DOHH2 (cell line): Measurements from ENCODE around the gene UNC5CL.

ENCODE experiments used
- H3F3A ChIP-seq: fragments of 200-600 bp; sonication (generic), shearing (Covaris generic); 2 replicates; pipeline ENCODE4 v1.6.0; 2016; ENCODE audit warnings: antibody characterized with exemption, mild to moderate bottlenecking; ENCODE audit not compliant: control insufficient read depth, insufficient read depth
- H3K27ac ChIP-seq: fragments of 200-600 bp; sonication (generic); 2 replicates; pipeline ENCODE4 v1.5.1; 2014; ENCODE audit warnings: low read depth, mild to moderate bottlenecking, low read length, moderate library complexity
- H3K27me3 ChIP-seq: fragments of 200-600 bp; sonication (generic); 2 replicates; pipeline ENCODE4 v1.6.1; 2014; ENCODE audit warnings: mild to moderate bottlenecking, low read length, mixed read lengths; ENCODE audit not compliant: control insufficient read depth
- H3K36me3 ChIP-seq: fragments of 200-600 bp; sonication (generic); 2 replicates; pipeline ENCODE4 v1.6.1; 2014; ENCODE audit warnings: mild to moderate bottlenecking, low read length, moderate library complexity, mixed read lengths; ENCODE audit not compliant: control insufficient read depth
- H3K4me1 ChIP-seq: fragments of 200-600 bp; sonication (generic); 2 replicates; pipeline ENCODE4 v1.6.1; 2014; ENCODE audit warnings: mild to moderate bottlenecking, low read length, mixed read lengths; ENCODE audit not compliant: control insufficient read depth
- H3K4me2 ChIP-seq: fragments of 200-600 bp; sonication (generic); 2 replicates; pipeline ENCODE4 v1.6.0; 2014; ENCODE audit warnings: mild to moderate bottlenecking, low read length, moderate library complexity
- H3K4me3 ChIP-seq: fragments of 200-600 bp; sonication (generic); 2 replicates; pipeline ENCODE4 v1.5.1; 2014; ENCODE audit warnings: mild to moderate bottlenecking, low read length, mixed read lengths
- H3K79me2 ChIP-seq: fragments of 200-600 bp; sonication (generic); 2 replicates; pipeline ENCODE4 v1.6.1; 2014; ENCODE audit warnings: mild to moderate bottlenecking, low read length, mixed read lengths; ENCODE audit not compliant: control insufficient read depth
- H3K9me2 ChIP-seq: fragments of 200-600 bp; sonication (generic); replicated peaks from 2 replicates; pipeline ENCODE4 v1.6.1; 2014; ENCODE audit warnings: mild to moderate bottlenecking, low read length, mixed read lengths; ENCODE audit not compliant: control insufficient read depth
- H3K9me3 ChIP-seq: fragments of 200-600 bp; sonication (generic); 2 replicates; pipeline ENCODE4 v1.6.1; 2014; ENCODE audit warnings: antibody characterized with exemption, low read length, mixed read lengths; ENCODE audit not compliant: control insufficient read depth, insufficient read depth
- H4K20me1 ChIP-seq: fragments of 200-600 bp; sonication (generic); 2 replicates; pipeline ENCODE4 v1.6.0; 2014; ENCODE audit warnings: low read depth, mild to moderate bottlenecking, antibody characterized with exemption, low read length, moderate library complexity; ENCODE audit not compliant: control insufficient read depth, insufficient read depth
- CTCF ChIP-seq: fragments of 200-600 bp; sonication (generic); IDR thresholded peaks from one replicate; pipeline ENCODE4 v1.5.1; 2014; ENCODE audit warnings: antibody characterized with exemption, mild to moderate bottlenecking, low read depth, low read length; ENCODE audit not compliant: poor library complexity, severe bottlenecking
- EZH2phosphoT487 ChIP-seq: fragments of 200-600 bp; sonication (generic); IDR thresholded peaks from 2 replicates; pipeline ENCODE4 v1.6.1; 2017; ENCODE audit warnings: borderline replicate concordance, mild to moderate bottlenecking, antibody characterized with exemption, low read length, moderate library complexity, mixed read lengths

Gene UNC5CL

GRCh38 chr6:41049521-41049920 is 10.5 kb upstream of the UNC5CL start:
- no peaks in the 10 kb centered on the region for H3K79me2 ChIP-seq
- no peaks in the 10 kb centered on the region for H3F3A ChIP-seq
- H3K9me3 ChIP-seq: no peaks in the 10 kb centered on the region
- no peak overlapping the region for H3K4me3 ChIP-seq
- H3K27me3 ChIP-seq: no peaks in the 10 kb centered on the region
- H3K9me2 ChIP-seq: no peaks in the 10 kb centered on the region
- H3K27ac ChIP-seq: no peak overlapping the region
- H3K4me1 ChIP-seq: peaks cover 16% of the 10 kb centered on the region
- H3K36me3 ChIP-seq: no peaks in the 10 kb centered on the region
- TF ChIP-seq CTCF (no peak), EZH2phosphoT487 (no peak)
- no peaks in the 10 kb centered on the region for H4K20me1 ChIP-seq
- no peak overlapping the region for H3K4me2 ChIP-seq

GRCh38 chr6:41047745-41048732 is 9.0 kb upstream of the UNC5CL start:
- no peaks in the 10 kb centered on the region for H3K9me3 ChIP-seq
- H3K4me2 ChIP-seq: no peak overlapping the region
- no peaks in the 10 kb centered on the region for H3K36me3 ChIP-seq
- no peaks in the 10 kb centered on the region for H4K20me1 ChIP-seq
- no peaks in the 10 kb centered on the region for H3K9me2 ChIP-seq
- TF ChIP-seq EZH2phosphoT487: no peak
- no peak for TF ChIP-seq CTCF
- no peaks in the 10 kb centered on the region for H3K79me2 ChIP-seq
- no peak overlapping the region for H3K4me3 ChIP-seq
- H3F3A ChIP-seq: no peaks in the 10 kb centered on the region
- H3K27ac ChIP-seq: no peak overlapping the region
- H3K27me3 ChIP-seq: no peaks in the 10 kb centered on the region
- peaks cover 16% of the 10 kb centered on the region for H3K4me1 ChIP-seq

- Histone ChIP-seq H4K20me1 (no peaks in the 10 kb centered on the region), H3K9me2 (no peaks in the 10 kb centered on the region), H3F3A (no peaks in the 10 kb centered on the region), H3K4me1 (peaks cover 11% of the 10 kb centered on the region), H3K27ac (no peak overlapping the region), H3K79me2 (no peaks in the 10 kb centered on the region), H3K36me3 (no peaks in the 10 kb centered on the region), H3K4me2 (no peak overlapping the region), H3K4me3 (no peak overlapping the region), H3K9me3 (no peaks in the 10 kb centered on the region), H3K27me3 (no peaks in the 10 kb centered on the region)
- TF ChIP-seq EZH2phosphoT487: no peak
Observed at GRCh38 chr6:41047306-41047705, 8.3 kb upstream of the UNC5CL start.

GRCh38 chr6:41046084-41046483 is 7.1 kb upstream of the UNC5CL start:
- H3K9me2 ChIP-seq: no peaks in the 10 kb centered on the region
- H3K9me3 ChIP-seq: no peaks in the 10 kb centered on the region
- no peaks in the 10 kb centered on the region for H3F3A ChIP-seq
- H4K20me1 ChIP-seq: no peaks in the 10 kb centered on the region
- H3K27ac ChIP-seq: no peak overlapping the region
- H3K4me2 ChIP-seq: no peak overlapping the region
- H3K4me1 ChIP-seq: peaks cover 4% of the 10 kb centered on the region
- TF ChIP-seq CTCF: no peak
- TF ChIP-seq EZH2phosphoT487: no peak
- H3K79me2 ChIP-seq: no peaks in the 10 kb centered on the region
- no peaks in the 10 kb centered on the region for H3K36me3 ChIP-seq
- H3K4me3 ChIP-seq: no peak overlapping the region
- no peaks in the 10 kb centered on the region for H3K27me3 ChIP-seq
